HG03439 (cell line): Measurements from ENCODE around the gene TINCR.

Source experiments
- ATAC-seq: cut with Tn5 transposase; IDR thresholded peaks from one replicate; pipeline ENCODE4 v1.9.1; 2021; ENCODE audit warnings: mild to moderate bottlenecking, moderate library complexity; ENCODE audit not compliant: unreplicated experiment

TINCR gene

DNA sequence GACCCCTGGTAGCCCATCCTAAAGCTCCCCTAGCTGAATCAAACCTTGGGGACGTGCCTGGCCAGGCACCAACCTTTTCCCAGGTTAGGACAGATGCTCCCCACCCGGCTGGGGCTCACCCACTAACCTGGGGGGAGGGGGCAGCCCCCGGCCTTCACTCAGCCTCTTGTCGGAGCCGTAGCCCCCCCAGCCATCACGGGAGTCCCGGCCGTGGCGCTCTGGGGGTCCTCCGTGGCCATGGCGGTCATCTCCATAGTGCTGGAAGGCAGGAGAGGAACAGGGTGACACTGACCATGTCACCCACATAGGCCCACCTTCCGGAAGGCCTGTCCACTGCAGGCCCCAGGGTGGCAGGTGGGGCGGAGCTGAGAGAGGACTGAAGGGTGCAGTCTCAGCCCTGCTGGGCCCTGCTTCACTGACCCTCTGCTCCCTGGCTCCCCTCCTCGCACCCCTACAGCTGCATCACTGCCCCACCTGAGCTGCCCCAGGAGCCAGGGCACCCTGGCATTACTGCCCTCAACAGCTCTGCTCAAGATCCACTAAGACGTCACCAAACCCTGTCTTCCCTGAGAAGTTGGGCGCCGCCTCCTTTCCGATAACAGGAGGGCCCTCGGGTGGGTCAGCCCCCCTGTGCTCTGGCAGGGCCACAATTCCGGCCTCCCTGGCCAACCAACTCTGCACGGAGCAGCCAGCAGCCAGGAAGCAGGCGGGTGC, 22.6 kb upstream of the TINCR start:
- no peak for ATAC-seq

DNA sequence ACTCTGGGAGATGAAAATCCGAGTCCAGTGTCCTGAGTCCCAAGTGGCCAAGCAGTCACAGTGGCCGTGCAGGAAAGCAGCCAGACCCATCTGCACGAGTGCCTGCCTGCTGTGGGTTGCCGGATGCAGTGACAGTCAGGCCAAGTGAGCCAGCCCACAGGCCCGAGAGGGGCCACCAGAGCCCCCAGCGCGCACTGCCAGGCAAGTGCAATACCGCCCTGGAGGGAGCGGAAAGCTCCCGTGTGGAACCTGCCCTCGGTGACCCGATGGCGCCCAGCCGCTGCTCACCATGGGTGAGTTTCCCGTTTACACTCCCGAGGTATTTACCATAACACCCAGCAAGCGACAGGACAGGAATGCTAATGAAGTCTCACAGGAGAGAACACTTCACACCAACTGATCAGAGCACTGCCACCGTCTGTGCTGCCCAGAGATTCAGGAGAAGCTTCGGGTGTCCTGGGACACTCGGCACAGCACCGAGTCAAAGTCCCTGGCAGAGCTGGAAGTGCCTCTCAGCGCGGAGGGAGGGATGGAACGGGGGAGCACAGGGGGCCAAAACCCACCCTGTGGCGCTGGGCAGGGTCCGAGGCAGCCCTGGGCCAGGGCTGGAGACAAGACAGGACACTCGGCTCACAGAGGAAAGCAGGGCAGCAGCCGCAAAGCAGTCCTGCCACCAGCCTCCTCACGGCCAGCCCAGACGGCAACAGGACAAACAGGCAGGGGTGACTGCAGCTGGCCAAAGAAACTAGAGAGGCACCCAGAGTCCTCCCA, 21.3 kb upstream of the TINCR start:
- ATAC-seq: no peak

DNA sequence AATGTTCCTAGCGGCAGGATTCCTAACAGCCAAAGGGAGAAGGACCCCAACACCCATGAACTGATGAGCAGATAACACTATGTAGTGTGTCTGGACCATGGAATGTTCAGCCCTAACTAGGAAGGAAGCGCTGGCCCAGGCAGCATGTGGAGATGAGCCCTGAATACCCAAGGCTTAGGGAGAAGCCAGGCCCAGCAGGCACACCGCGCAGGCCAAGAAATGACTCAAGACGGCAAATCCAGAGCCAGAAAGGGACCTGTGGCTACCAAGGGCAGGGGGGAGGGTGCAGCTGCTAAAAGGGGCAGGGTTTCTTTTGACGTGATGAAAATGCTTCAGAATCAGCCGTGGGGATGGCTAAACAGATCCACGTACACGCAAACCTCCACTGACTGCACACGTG, 20.7 kb upstream of the TINCR start:
- no peak for ATAC-seq

DNA sequence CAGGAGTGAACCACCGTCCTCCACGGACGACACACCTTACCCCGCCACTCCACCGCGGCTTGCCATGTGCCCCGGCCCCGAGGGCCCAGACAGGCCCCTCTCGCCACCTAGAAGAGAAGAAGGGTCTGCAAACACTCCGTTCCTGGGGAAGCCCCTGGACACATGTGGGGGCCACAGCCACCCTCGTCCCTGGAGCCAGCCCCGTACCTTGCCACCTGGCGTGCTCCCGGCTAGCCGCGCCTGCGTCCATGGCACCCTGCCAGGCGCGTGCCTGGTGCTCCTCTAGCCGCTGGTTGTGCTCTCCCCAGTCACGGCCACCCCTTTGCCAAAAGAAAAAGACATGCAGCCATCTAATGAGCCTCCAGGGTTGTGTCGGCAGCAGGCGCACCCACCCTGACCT, 19.9 kb upstream of the TINCR start:
- ATAC-seq: no peak

DNA sequence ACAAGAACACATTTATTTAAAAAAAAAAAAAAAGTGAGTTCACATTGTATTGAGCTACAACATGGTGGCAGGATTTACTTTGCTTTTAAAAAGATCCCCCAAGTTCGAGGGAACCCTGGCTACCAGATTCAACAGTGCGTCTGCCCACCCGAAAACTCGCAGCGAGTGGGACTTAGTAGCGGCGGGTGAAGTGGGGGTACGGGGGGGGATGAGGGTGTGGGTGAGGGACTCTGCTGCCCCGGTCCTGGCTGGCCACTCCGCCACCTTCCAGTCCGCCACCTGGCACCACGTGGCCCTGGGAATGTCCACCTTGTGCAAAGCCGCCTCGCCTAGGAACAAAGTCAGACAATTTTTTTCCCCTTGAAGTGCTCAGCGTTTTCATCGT, 19.3 kb upstream of the TINCR start:
- no peak for ATAC-seq

DNA sequence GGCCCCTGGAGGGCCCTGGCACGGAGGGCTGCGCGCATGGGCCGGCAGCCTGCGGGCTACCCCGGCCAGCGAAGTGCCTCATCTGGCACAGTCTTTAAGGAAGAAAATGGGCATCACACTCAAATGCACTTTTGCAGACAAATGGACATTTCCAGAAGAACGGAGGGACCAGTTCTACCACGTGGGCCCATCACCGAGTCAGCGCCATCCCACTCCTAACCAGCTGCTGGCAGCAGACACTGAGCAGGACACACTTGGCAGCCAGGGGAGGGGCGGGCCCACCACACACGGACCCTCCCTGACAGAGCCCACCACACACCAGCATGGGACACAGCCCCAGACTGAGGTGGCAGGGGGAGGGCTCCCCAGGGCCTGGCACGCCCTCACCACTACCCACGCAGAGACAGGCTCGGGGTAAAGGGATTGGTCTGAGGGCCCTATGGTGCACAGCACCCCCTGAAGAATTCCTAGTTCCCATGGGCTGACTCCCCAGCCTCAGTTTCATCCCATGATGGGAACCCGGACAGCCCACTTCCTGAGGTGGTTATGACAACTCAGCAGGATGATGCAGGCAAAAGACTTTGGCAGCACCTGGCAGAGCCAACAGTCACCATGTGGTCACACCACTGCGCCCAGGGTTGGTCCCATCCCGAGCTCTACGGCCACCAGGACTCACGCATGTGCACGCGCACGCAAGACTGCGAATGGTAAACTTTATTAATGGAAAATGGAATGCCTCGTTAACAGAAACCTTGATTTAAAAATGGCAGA, 18.7 kb upstream of the TINCR start:
- no peak for ATAC-seq

DNA sequence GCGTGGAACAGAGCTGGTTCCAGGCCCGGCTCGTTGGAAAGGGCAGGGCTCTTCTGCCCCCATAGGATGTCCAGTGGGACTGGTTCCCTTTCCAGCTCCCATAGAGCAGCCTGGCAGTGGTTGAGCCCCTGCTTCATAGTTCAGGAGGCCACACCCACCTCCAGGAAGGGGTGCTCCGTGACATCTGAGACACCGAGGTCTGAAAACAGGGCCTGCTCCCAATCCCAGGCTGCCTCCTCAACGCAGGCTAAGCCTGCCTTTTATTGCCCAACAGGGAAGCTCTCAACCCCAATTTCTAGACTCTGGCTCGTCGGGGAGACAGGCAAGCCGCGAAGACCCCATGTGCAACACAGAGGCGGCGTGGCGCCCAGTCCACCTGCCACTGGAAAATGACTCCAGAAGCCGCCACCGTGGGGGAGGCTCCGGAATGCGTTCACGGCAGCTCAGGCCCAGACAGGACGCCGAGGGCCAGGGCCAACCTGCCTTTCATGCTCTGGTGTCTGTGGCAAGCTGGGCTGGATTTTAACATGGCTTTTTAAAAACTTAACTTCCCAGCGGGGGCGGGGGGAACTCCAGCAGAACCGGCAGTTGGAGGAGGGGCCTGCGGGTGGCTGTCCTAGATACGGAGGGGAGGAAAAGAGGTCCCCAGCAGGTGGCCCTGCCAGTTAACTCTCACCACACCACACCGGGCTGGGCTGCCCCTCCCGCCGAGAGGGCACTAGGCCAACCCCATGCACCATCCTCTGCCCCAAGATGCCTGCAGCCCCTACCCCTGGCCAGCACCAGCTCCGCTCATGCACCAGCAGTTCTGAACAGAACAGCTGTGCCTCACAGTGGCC, 17.9 kb upstream of the TINCR start:
- ATAC-seq: no peak

DNA sequence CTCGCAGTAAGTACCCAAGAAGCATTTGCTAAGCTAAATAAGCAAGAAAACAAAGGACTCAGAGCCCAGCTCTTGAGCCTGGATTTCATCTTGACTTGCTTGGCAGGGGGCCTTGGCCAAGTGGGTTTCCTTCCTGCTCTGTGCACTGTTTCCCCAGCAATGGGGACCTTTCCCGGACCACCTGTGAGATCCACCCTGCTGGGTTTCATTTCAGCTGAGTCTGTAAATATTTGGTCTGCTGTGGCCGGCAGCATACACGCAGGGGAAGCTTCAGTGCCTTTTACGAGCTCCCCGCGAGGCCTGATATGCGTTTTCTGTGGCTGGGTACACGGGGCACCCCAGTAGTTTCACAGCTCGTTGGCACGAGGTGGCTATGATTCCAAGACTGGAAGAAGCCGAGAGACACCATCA, 12.4 kb upstream of the TINCR start:
- ATAC-seq: no peak

DNA sequence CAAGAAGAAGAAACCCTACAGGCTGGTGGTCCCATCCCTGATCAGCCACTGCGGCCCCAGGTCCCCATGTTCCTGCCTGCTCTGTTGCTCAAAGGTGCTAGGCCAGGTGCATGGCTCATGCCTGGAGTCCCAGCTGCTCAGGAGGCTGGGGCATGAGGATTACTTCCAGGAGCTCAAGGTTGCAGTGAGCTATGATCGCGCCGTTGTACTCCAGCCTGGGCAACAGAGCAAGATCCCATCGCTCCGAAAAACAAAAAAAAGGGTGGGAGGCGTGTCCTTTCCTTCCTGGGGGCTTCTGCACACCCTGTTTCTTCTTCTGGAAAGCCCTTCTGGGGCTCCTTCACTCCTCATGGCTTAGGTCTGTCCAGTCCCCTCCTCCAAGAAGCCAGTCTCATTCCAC, 11.9 kb upstream of the TINCR start:
- ATAC-seq: no peak

DNA sequence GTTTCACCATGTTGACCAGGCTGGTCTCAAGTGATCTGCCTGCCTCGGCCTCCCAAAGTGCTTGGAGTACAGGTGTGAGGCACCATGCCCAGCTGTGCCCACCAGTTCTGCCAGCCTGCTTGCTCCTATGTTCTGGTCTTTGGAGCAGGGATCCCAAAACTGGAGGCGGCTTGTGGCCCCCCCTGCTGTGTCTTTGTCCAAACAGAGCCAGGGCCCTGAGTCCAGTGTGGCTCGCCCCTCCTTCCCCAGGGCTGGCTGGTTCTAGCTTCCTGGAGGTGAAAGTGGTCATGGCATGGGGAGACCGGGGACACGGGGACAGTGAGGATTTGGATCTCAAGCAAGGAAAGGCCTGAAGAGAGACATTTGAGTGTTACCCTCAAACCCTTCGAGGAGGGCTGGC, 11.5 kb upstream of the TINCR start:
- no peak for ATAC-seq

DNA sequence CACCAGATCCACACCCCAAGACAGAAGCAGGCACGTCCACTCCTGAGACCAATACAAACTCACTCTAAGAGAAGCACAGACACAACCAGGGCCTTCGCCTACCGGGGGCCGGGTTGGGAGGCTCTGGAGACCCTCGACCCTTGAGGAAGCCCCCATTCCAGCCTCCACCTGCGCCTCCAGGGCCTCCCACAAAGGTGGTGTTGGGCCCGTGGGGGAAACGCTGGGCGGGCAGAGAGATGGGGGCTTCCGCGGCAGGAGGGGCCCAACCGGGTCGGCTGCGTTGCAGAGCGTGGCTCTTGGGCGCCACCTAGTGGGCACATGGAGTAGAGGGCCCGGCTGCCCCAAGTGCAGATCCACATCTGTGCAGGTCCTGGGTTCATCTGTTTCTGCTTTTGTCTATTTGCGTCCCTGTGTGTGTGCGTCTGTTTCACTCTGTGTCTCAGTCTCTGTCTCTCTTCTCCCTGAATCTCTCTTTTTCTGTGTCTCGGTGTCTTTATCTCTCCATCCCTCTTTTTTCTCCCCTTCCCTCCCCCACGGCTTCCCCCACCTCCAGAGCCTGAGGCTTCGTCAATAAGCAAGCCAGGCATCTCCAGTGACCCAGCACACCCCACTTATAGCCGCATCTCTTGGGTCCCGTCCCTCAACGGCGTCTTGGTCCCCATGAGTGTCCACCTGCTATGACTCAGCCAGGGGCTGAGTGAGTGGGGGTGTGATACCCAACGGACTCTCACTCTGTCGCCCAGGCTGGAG, 10.5 kb upstream of the TINCR start:
- no peak for ATAC-seq

DNA sequence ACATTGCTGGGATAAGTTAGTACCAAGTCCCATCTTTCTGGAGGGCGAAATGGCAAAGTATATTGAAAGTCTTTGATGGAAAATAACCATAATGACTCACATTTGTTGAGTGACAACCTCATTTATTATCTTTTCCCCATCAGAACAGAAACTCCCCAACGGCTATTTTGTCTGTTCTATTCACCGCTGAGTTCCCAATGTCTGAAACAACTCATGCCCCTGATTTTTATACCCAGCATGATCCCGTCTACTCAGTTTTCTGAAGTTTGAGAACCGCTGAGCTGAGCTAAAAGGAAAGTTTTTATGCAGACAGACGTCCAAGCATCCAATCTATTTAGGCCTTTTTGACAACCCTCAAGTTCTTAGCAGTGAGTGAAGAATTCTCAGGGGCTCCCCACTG, 7.8 kb upstream of the TINCR start:
- ATAC-seq: no peak

DNA sequence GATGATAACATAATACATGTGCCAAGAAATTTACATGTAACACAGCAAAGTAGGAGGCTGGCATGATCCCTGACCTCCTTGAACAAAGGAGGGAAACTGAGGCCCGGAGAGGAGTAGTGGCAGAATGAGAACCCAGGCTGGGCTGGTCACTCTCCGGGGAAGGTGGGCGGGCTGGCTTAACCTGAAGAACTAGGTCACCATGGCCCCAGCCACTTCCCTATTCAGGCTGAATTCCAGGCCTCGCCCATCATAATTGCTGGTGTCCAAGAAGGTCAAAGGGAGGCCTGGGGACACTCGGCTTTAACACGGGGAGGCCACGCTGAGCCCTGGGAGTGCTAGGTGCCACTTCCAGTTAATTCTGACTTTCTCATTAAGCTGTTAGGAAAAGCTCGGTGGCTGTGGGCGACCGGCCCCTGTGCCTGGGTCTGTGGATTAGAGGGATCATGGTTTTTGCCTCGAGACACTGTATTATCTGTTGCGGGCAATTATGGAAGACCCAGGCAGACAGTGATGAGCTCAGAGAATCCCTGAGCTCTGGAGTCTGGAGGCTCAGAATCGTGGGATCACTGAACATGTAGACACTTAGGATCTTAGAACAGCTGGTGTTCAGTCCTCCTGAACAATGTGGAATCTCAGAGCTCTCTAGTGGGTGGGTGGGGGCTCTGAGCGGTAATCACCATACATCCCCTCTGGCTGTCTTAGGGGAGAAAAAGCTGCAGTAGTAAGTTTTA, 5.0 kb upstream of the TINCR start:
- ATAC-seq: no peak

DNA sequence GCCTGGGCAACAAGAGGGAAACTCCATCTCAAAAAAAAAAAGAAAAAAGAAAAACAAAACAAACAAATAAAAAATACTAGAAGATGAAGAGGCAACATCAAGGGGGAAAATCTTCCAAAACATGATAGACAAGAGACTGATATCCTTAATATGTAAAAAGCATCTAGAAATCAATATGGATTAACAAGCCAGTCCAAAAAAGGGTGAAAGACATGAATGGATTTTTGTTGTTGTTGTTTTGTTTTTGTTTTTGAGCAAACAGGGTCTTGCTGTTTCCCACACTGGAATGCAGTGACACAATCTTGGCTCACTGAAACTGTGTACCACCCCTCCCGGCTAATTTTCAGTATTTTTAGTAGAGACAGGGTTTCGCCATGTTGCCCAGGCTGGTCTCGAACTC, 4.0 kb upstream of the TINCR start:
- ATAC-seq: no peak

DNA sequence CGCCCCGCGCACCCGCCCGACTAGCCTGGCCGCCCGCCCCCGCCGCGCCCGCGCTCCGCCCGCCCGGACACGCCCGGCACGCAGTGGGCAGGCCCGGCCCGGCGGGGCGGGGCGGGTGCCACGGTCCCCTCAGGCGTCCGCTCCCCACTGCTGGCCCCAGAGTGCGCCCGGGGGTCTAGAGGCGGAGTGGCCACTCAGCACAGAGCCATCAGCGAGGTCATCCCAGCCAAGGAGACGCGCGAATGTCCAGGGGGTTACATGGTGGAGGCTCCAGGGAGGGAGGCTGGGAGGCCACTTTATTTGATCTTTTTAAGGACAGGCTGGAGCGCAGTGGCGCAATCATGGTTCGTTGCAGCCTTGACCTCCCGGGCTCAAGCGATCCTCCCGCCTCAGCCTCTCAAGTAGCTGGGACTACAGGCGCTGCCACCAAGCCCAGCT, 236 bp upstream of the TINCR start:
- ATAC-seq: no peak

DNA sequence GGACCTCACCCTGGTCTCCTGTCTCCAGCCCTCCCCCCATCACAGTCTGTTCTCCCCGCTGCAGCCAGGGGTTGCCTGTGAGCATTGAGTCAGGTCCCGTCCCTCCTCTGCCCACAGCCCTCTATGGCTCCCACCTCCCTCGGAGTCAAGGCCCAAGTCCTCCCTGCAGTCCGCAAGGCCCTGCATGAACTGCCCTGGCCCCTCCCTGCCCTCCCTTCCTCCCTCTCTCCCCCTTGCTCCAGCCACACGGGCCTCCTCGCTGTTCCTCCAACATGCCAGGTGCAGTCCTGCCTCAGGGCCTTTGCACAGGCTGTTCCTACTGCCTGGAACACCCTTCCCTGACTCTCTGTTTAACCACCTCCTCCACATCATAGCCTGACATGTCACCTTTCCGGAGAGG, 2.8 kb downstream of the TINCR start:
- ATAC-seq: no peak

DNA sequence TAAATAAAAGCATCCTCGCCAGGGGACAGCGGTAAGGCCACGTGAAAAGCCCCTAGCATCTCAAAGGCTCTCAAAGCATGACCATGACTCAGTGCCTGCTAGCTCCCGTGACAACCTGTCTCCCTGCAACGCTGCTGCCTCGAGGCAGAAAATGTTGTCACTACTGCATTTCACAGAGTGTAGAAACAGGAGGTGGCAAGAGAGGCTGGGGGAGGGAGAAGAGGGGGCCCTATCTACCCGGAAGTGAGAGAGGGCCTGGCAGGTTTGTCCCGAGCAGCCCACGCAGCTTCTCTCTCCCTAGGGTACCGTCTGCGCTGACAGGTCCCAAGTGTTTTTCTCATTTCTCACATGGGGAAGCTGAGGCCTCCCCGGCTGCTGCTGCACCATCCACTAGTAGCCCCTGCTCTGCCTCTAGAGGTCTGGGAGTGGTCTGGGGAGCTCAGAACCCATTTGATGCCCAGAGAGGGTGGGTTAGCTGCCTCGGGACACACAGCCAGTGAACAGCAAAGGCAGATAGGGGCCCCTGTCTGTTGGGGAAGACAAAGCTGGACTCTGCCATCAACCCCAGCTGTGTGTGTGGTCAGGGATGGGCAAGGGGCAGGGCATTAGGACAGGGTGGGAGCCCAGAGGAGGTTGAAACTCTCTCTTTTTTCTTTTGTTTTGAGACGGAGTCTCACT, 3.7 kb downstream of the TINCR start:
- no peak for ATAC-seq

DNA sequence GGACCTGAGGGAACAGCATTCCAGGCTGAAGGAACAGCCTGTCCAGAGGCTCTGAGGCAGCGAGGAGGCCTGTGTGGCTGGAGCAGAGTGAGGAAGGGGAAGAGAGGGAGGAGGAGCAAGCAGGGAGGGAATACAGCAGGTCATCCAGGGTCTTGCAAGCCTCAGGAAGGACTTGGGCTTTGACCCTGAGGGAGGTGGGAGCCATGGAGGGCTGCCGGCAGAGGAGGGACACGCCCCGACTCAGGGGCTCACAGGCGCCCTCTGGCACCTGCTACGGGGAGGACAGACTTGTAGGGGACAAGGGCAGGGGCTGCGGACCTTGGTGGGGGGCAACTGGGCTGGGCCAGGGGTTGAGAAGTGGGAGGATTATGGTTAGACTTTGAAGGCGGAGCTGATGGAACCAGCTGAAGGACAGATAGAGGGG, 4.7 kb downstream of the TINCR start:
- no peak for ATAC-seq

DNA sequence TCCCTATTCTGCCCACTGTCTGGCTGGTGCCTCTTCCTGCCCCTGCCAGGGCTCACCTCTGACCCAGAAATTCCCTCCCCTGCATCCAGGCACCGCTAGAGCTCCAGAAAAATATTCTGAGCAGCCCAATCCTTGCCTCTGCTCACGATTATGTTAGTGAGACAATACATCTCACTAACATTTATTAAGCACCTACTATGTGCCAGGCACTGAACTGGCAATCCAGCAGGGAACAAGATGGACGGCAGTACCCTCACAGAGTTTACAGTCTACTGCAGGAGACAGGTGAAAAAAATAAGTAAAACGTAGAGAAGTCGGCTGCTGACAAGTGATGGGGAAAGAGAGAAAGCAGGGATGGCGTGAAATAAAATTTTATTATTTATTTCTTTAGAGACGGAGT, 5.5 kb downstream of the TINCR start:
- ATAC-seq: no peak
